Epithelial cell of proximal tubule (primary cell): Measurements from ENCODE around the gene FAM78A. TPM values are rescaled to one million over a fixed set of nuclear protein-coding genes. Genes with fewer than 3 reads are reported as not detected.

Experiments
- DNase-seq: peaks from one replicate; pipeline ENCODE4 v3.0.0-alpha.2; 2011; ENCODE audit warnings: low read depth
- H3K4me3 ChIP-seq: 2 replicates; pipeline ENCODE4 v1.5.1; 2011; ENCODE audit warnings: low read depth, mild to moderate bottlenecking, low read length
- total RNA-seq: library from RNA; depleted of rRNA; stranded (reverse); fragments of >200 nt; gene quantifications from 2 replicates; pipeline ENCODE4 v1.2.3, GENCODE V29; 2015
- TF ChIP-seq, protein P1 (sequence below): conservative IDR thresholded peaks from 2 replicates; pipeline ENCODE4 v1.5.1; 2012; ENCODE audit warnings: low read depth, mild to moderate bottlenecking, low read length

Gene FAM78A
- total RNA-seq, 1 donor from 2014 or later: under 0.01 TPM

DNA sequence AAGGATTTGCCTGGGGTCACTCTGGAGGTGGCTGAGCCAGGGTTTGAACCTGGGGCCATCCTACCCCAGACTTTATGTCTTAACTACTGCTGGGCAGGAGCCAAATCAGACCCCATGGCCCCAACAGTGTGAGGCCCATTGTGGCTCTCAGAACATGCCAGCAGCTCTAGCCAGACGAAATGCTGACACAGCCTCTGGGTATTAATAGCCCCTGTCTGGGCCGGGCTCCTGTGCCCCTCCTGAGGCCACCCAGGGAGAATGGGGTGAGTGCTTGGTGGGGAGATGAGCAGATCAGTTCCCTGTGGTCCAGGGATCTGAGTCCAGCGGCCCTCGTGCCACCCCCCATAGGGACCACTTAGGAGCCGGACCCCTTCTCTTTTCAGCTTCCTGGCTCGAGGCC is 11.0 kb upstream of the FAM78A start:
- H3K4me3 ChIP-seq: no peak overlapping the region
- TF ChIP-seq, protein P1, sequence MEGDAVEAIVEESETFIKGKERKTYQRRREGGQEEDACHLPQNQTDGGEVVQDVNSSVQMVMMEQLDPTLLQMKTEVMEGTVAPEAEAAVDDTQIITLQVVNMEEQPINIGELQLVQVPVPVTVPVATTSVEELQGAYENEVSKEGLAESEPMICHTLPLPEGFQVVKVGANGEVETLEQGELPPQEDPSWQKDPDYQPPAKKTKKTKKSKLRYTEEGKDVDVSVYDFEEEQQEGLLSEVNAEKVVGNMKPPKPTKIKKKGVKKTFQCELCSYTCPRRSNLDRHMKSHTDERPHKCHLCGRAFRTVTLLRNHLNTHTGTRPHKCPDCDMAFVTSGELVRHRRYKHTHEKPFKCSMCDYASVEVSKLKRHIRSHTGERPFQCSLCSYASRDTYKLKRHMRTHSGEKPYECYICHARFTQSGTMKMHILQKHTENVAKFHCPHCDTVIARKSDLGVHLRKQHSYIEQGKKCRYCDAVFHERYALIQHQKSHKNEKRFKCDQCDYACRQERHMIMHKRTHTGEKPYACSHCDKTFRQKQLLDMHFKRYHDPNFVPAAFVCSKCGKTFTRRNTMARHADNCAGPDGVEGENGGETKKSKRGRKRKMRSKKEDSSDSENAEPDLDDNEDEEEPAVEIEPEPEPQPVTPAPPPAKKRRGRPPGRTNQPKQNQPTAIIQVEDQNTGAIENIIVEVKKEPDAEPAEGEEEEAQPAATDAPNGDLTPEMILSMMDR: no peak
- no peak for DNase-seq

DNA sequence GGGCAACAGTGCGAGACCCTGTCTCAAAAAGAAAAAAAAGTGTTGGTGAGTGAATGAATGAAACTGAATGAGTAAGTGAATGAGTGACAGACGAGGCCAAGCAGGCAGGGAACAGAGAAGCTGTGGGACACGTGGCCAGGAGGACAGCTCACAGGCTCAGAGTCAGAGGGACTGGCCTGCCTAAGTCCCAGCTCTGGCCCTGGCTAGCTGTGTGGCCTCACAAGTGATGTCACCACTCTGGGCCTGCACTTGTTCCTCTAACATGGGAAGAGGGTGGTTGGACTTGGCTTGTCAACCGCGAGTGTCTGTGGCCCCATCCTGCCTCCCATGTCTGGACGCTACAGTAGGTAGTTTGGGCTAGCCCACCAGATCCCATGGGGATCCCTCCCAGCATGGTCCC is 8.5 kb upstream of the FAM78A start:
- TF ChIP-seq, protein P1: no peak
- no peak for DNase-seq
- H3K4me3 ChIP-seq: no peak overlapping the region

DNA sequence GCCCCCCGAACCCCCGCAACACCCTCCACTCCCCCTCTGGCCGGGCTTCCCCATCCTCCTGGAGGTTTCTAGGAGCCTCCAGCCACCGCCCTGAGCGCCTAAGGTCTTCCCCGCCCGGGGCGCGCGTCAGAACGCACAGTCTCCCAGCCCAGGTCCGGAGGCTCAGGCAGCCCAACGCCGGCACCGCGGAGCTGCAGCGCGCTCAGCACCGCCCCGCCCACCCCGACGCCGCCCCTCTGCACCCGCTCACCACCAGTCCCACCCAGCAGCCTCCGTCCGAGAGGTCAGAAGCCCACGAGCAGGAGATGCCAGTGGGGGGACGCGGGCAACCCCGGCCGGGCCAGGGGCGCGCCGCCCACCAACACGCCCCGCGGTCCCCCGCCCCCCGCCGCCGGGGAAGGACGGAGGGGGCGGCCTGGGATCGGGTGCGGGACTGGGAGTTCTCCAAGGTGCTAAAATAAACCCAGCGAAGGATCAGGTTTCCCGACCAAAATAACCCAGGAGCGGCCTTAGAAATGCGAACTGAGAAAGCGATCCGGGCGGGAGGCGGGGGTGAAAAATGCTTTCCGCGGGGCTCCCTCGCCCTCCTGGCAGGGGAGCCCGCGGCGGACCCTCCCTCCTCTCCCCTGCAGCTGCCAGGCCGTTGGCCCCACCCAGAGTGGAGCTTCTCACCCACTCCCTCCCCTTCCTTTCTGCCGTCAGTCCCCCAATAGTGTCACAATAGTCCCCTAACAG is 6.5 kb upstream of the FAM78A start:
- TF ChIP-seq, protein P1: no peak
- H3K4me3 ChIP-seq: no peak overlapping the region
- no peak for DNase-seq

DNA sequence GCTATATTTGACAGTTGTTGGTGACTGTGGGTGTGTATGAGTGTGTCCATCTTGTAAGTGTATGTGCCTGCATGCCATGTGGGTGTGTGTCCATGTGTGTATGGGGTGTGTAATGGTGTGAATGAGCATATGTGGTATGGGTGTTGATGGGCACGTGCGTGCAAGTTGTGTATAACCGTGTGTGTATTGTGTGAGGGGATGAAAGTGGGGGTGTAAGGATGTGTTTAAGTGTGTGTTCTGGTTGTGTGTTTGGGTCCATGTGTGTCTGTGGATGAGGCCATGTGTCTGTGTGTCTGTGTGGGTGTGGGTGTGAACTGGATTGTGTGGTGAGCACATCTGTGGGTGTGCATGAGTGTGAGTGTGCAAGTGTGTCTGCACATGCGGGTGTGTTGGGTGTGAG is 5.9 kb upstream of the FAM78A start:
- TF ChIP-seq, protein P1: no peak
- no peak overlapping the region for H3K4me3 ChIP-seq
- no peak for DNase-seq

DNA sequence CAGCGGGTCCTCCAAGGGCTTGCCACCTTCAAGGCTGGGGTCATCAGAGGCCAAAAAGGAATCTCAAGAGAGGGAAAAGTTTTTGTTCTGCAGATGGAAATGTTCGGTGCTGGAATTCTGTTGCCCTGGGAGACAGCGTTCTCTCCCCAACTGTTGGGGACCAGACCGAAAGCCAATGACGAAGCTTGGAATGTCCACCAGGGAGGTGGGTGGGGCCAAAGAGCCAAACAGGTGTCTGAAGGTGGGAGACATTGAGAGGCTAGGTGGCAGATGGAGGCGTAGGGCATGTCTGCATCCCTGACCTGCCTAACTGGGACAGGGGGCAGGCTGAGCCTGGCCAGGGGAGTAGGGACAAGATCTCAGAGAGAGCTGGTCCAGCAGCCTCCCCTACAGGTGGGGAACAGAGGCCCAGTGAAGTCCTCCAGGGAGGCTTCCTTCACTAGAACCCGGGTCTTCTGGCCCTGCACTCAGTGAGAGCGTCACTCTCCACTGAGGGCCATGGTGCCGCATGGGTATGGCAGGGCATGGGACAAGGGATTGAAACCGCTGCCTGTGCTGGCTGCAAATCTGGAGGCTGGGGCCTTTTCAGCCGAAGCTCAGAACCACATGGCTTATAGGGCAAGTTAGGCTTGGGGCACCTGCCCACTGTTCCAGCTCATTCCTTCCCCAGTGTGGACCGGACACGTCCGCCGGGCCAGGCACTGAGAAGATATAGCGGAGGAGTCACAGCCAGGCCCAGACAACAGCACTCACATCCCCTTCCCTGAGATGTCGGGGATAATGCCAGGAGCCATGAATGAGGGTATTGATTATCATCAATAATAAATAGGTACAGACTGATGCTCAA is 5.0 kb upstream of the FAM78A start:
- no peak for DNase-seq
- TF ChIP-seq, protein P1: no peak
- H3K4me3 ChIP-seq: no peak overlapping the region

DNA sequence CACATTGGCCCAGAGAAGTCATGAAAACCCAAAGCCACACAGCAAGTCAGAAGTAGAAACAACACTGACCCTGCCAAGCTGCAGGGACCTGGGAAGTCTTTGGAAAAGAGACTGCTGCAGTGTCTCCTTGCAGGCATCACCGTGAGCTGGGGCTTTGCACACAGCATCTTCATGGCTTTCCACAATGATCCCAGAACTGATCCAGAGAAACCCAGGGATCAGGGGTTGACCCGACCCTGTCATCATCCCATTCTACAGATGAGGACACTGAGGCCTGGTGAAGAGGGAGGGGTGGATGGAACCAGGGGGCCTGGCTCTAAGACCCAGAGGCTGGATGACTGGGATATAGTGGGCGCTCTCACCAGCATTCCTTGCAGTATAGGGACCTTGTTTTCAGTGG is 4.3 kb upstream of the FAM78A start:
- no peak for DNase-seq
- TF ChIP-seq, protein P1: no peak
- H3K4me3 ChIP-seq: no peak overlapping the region
